Measurements from ENCODE around the gene PRRC1.

Gene PRRC1

DNA sequence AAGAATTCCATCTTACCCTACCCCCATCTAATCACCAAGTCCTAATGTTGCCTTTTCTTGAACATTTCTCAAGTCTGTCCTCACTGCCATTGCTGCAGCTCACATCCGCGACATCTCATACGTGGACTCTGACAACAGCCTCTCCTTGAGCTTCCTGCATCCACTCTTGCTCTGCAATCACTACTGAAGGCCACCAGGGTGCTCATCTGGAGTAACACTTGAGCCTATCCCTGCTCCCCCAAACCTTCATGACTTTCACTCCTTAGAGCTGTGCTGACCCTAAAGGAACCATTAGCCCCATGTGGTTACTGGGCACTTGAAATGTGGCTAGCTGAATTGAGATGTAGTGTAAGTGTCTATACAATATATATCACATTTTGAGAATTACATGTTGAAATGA is 85.0 kb downstream of the PRRC1 start:
- TF ChIP-seq GATA2 (IDR thresholded peaks at IDR 0.05; ENCODE audit: low read depth, low read length) (no peak), GATA3 (IDR thresholded peaks at IDR 0.05; ENCODE audit: low read depth, low read length) (no peak)

DNA sequence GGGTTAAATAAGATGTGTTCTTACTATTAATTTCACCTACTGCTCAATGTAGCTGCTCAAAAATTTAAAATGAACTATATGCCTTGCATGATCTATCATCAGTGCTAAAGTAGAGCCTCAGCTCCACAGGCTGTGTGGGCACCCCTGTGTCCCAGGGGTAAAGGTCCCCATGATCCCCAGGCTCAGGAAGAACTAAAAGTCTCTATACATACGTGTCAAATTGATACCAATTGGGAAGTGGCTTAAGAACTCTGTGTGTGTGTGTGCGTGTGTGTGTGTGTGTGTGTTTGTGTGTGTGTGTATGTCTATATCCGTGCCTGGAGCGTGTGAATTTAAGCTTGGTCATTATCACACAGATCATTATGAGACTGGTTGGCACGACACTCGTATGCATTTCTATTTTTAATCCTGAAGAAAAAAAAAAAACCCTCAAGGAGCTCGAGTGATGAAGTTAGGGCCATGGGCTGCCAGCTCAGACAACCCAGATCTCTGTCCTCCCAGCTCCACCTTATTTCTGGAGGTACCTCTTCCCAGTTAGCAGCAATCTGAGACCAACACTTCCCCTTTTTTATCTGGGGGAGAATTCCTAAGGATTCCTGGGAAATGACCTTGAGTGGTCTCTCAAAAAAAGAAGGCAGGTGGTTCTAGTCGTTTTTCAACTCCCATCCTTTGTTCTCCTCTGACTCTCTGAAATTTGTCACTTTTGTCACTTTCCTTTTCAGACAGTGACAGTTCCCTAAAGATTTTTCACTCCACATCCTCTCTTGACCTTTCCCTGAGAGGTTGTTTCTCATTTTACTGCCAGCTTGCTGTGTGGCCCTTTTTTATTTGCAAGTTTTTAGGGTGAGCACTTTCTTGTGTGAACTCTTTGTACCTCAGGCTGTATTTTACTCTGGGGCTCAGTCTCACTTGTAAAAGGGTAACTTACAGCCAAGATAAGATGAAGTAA is 85.7 kb downstream of the PRRC1 start:
- no peak for TF ChIP-seq GATA3 (IDR thresholded peaks at IDR 0.05; ENCODE audit: low read depth, low read length)

Data from SH-SY5Y (cell line).